PC-3 (cell line): ENCODE results near the gene JTB.

ENCODE experiments used
- CTCF ChIP-seq: fragments of 300-600 bp; sonication (generic); conservative IDR thresholded peaks from 2 replicates; pipeline ENCODE4 v1.5.1; 2017; ENCODE audit warnings: antibody characterized with exemption, low read depth, mild to moderate bottlenecking, low read length
- EZH2 ChIP-seq: fragments of 300-600 bp; sonication (generic); IDR thresholded peaks from one replicate; pipeline ENCODE4 v1.6.1; 2017; ENCODE audit warnings: antibody characterized with exemption, mild to moderate bottlenecking, low read length; ENCODE audit not compliant: unreplicated experiment
- EZH2phosphoT487 ChIP-seq: fragments of 300-600 bp; sonication (generic); IDR thresholded peaks from 2 replicates; pipeline ENCODE4 v1.6.1; 2018; ENCODE audit warnings: mild to moderate bottlenecking, antibody characterized with exemption, low read length, borderline replicate concordance

GRCh38 chr1:153946622-153947241, 30.7 kb downstream of the JTB start, which contains the start of gene DENND4B:
- TF ChIP-seq CTCF, result peak; percentile 90
- no peak for TF ChIP-seq EZH2
- no peak for TF ChIP-seq EZH2phosphoT487
